Colonic mucosa (tissue), 4 donors: ENCODE measurements around the gene LRRC71. TPM values are rescaled to one million over a fixed set of nuclear protein-coding genes. Genes with fewer than 3 reads are reported as not detected.

ENCODE experiments used
- DNase-seq: peaks from one replicate; pipeline ENCODE4 v3.0.0-alpha.2; 2020
- H3K27ac ChIP-seq: fragments of 200-600 bp; one replicate; pipeline ENCODE4 v1.8.0; 2021
- H3K27me3 ChIP-seq: fragments of 200-600 bp; one replicate; pipeline ENCODE4 v1.8.0; 2021
- H3K36me3 ChIP-seq: fragments of 200-600 bp; one replicate; pipeline ENCODE4 v1.8.0; 2021
- H3K4me1 ChIP-seq: fragments of 200-600 bp; one replicate; pipeline ENCODE4 v1.8.0; 2021; ENCODE audit warnings: mild to moderate bottlenecking
- H3K4me3 ChIP-seq: fragments of 200-600 bp; one replicate; pipeline ENCODE4 v1.8.0; 2021
- H3K9ac ChIP-seq, 2 donors: one replicate each; pipeline ENCODE4 v1.7.0; 2013; ENCODE audit warnings: control low read depth in 2 of 2, low read depth in 2 of 2, low read length in 2 of 2
- H3K9me3 ChIP-seq: fragments of 200-600 bp; one replicate; pipeline ENCODE4 v1.8.0; 2021
- CTCF ChIP-seq: fragments of 200-600 bp; IDR thresholded peaks from one replicate; pipeline ENCODE4 v1.8.0; 2022; ENCODE audit warnings: antibody characterized with exemption, mild to moderate bottlenecking
- intact Hi-C: fragments of 100-400 bp; cut with DNase I; formaldehyde crosslinking; loops from one replicate; pipeline ENCODE4 v1.14.1; 2022
- total RNA-seq, 2 donors: library from RNA; stranded (reverse); fragmentation: NEBNext Ultra II Directional in 1 of 2; extraction: Animal tissue kit (Norgen Biotek cat#: 25700) in 1 of 2; gene quantifications; one replicate each; pipeline ENCODE4 v1.2.1, GENCODE V29; 2021
- donor health status: healthy.
- donor health status: DM: no; HTN: no; CAD: no.
- donor health status: DM: no; HTN: no; CAD: no.

LRRC71 gene
- total RNA-seq, 2 donors from 2014 or later = not detected

GRCh38 chr1:156898161-156898566 is 22.3 kb upstream of the LRRC71 start:
- no peak overlapping the region for H3K9ac ChIP-seq
- intact Hi-C loops = no loop called here
- no peaks in the 10 kb centered on the region for H3K36me3 ChIP-seq
- TF ChIP-seq CTCF = no peak
- no peak overlapping the region for H3K4me3 ChIP-seq
- no peak for DNase-seq
- no peak overlapping the region for H3K27ac ChIP-seq
- no peaks in the 10 kb centered on the region for H3K9me3 ChIP-seq
- H3K27me3 ChIP-seq = peaks cover 6% of the 10 kb centered on the region
- H3K4me1 ChIP-seq = no peaks in the 10 kb centered on the region

GRCh38 chr1:156898971-156899664 is 21.3 kb upstream of the LRRC71 start:
- Histone ChIP-seq H3K36me3 (no peaks in the 10 kb centered on the region), H3K4me1 (no peaks in the 10 kb centered on the region), H3K9me3 (no peaks in the 10 kb centered on the region), H3K9ac (no peak overlapping the region), H3K4me3 (no peak overlapping the region), H3K27me3 (no peaks in the 10 kb centered on the region), H3K27ac (no peak overlapping the region)
- DNase-seq = no peak
- TF ChIP-seq CTCF = no peak
- intact Hi-C loops = no loop called here

GRCh38 chr1:156899956-156900718 is 20.3 kb upstream of the LRRC71 start:
- Histone ChIP-seq H3K4me3 (no peak overlapping the region), H3K9me3 (no peaks in the 10 kb centered on the region), H3K27ac (no peak overlapping the region), H3K9ac (no peak overlapping the region), H3K36me3 (no peaks in the 10 kb centered on the region), H3K27me3 (no peaks in the 10 kb centered on the region), H3K4me1 (no peaks in the 10 kb centered on the region)
- DNase-seq = no peak
- TF ChIP-seq CTCF = no peak
- intact Hi-C loops = no loop called here

- Histone ChIP-seq H3K27ac (no peak overlapping the region), H3K9ac (no peak overlapping the region), H3K4me3 (no peak overlapping the region), H3K36me3 (no peaks in the 10 kb centered on the region), H3K4me1 (no peaks in the 10 kb centered on the region), H3K9me3 (no peaks in the 10 kb centered on the region), H3K27me3 (no peaks in the 10 kb centered on the region)
- no peak for DNase-seq
- intact Hi-C loops = no loop called here
- no peak for TF ChIP-seq CTCF
Measured at GRCh38 chr1:156900896-156901589, 19.4 kb upstream of the LRRC71 start.

- intact Hi-C loops = no loop called here
- Histone ChIP-seq H3K9ac (no peak overlapping the region), H3K27me3 (no peaks in the 10 kb centered on the region), H3K36me3 (no peaks in the 10 kb centered on the region), H3K4me1 (no peaks in the 10 kb centered on the region), H3K4me3 (no peak overlapping the region), H3K9me3 (no peaks in the 10 kb centered on the region), H3K27ac (no peak overlapping the region)
- no peak for DNase-seq
- TF ChIP-seq CTCF = no peak
Measured at GRCh38 chr1:156901590-156901900, 18.9 kb upstream of the LRRC71 start.
